GM23338 (cell line): ENCODE data around the gene RFXAP. TPM values are rescaled to one million over a fixed set of nuclear protein-coding genes. Genes with fewer than 3 reads are reported as not detected.

Experiments
- ATAC-seq: fragments of 200-7000 bp; cut with Tn5 transposase; 3 replicates; pipeline ENCODE4 v1.9.1; 2020
- DNase-seq: peaks from one replicate; pipeline ENCODE4 v3.0.0-alpha.2; 2015; ENCODE audit warnings: low spot score
- H2AFZ ChIP-seq: fragments of 200-600 bp; sonication (generic); 2 replicates; pipeline ENCODE4 v1.8.0; 2016; ENCODE audit warnings: antibody characterized with exemption, mild to moderate bottlenecking, moderate library complexity
- H3F3A ChIP-seq: fragments of 200-600 bp; sonication (generic); replicated peaks from 2 replicates; pipeline ENCODE4 v1.8.0; 2017; ENCODE audit warnings: antibody characterized with exemption, mixed run types, low read depth
- H3K27ac ChIP-seq: fragments of 200-600 bp; sonication (generic); 2 replicates; pipeline ENCODE4 v1.6.1; 2016; ENCODE audit warnings: low read depth
- H3K27me3 ChIP-seq: fragments of 200-600 bp; sonication (generic); 2 replicates; pipeline ENCODE4 v1.8.0; 2016; ENCODE audit warnings: mild to moderate bottlenecking, mixed run types, moderate library complexity; ENCODE audit not compliant: insufficient read depth
- H3K36me3 ChIP-seq: fragments of 200-600 bp; sonication (generic); 2 replicates; pipeline ENCODE4 v1.8.0; 2016; ENCODE audit warnings: mild to moderate bottlenecking; ENCODE audit not compliant: insufficient read depth
- H3K4me1 ChIP-seq: fragments of 200-600 bp; sonication (generic); 2 replicates; pipeline ENCODE4 v1.8.0; 2016; ENCODE audit warnings: mild to moderate bottlenecking, moderate library complexity; ENCODE audit not compliant: insufficient read depth
- H3K4me2 ChIP-seq: fragments of 200-600 bp; sonication (generic); 2 replicates; pipeline ENCODE4 v1.7.1; 2017; ENCODE audit warnings: mixed run types
- H3K4me3 ChIP-seq: fragments of 200-600 bp; sonication (generic); 2 replicates; pipeline ENCODE4 v1.6.1; 2016; ENCODE audit warnings: mixed run types
- H3K79me2 ChIP-seq: fragments of 200-600 bp; sonication (generic); replicated peaks from 2 replicates; pipeline ENCODE4 v1.8.0; 2017; ENCODE audit warnings: mild to moderate bottlenecking; ENCODE audit not compliant: insufficient read depth
- H3K9me2 ChIP-seq: fragments of 200-600 bp; sonication (generic); 2 replicates; pipeline ENCODE4 v1.8.0; 2017; ENCODE audit not compliant: insufficient read depth
- H4K20me1 ChIP-seq: fragments of 200-600 bp; sonication (generic); replicated peaks from 2 replicates; pipeline ENCODE4 v1.8.0; 2017; ENCODE audit warnings: mild to moderate bottlenecking; ENCODE audit not compliant: insufficient read depth
- H3K27ac Mint-ChIP-seq: 2 replicates; pipeline ENCODE4 v1.8.0; 2020; ENCODE audit warnings: inconsistent platforms, mild to moderate bottlenecking, moderate library complexity, mixed read lengths
- H3K27me3 Mint-ChIP-seq: 3 replicates; pipeline ENCODE4 v1.8.0; 2022; ENCODE audit warnings: low read depth, mild to moderate bottlenecking, moderate library complexity, mixed read lengths, inconsistent platforms; ENCODE audit not compliant: insufficient read depth, poor library complexity
- H3K36me3 Mint-ChIP-seq: 3 replicates; pipeline ENCODE4 v1.8.0; 2021; ENCODE audit warnings: low read depth, mild to moderate bottlenecking, inconsistent platforms, moderate library complexity, mixed read lengths
- H3K4me1 Mint-ChIP-seq: 3 replicates; pipeline ENCODE4 v1.8.0; 2020; ENCODE audit warnings: mild to moderate bottlenecking, inconsistent platforms, mixed read lengths
- H3K4me3 Mint-ChIP-seq: 3 replicates; pipeline ENCODE4 v1.8.0; 2021; ENCODE audit warnings: moderate library complexity, mild to moderate bottlenecking, inconsistent platforms, mixed read lengths
- H3K9me3 Mint-ChIP-seq: 3 replicates; pipeline ENCODE4 v1.8.0; 2020; ENCODE audit warnings: moderate library complexity, mild to moderate bottlenecking, inconsistent platforms, mixed read lengths
- EZH2 ChIP-seq: fragments of 200-600 bp; sonication (generic); IDR thresholded peaks from one replicate; pipeline ENCODE4 v1.8.0; 2017; ENCODE audit warnings: antibody characterized with exemption, mild to moderate bottlenecking, low read depth; ENCODE audit not compliant: unreplicated experiment
- EZH2phosphoT487 ChIP-seq: fragments of 200-600 bp; sonication (generic); IDR thresholded peaks from one replicate; pipeline ENCODE4 v1.8.1; 2018; ENCODE audit warnings: antibody characterized with exemption; ENCODE audit not compliant: unreplicated experiment
- JUNB ChIP-seq: IDR thresholded peaks from one replicate; pipeline ENCODE4 v1.6.1; 2016; ENCODE audit warnings: antibody characterized with exemption; ENCODE audit not compliant: unreplicated experiment
- NANOG ChIP-seq: IDR thresholded peaks from 2 replicates; pipeline ENCODE4 v1.6.1; 2016; ENCODE audit warnings: antibody characterized with exemption, borderline replicate concordance
- POLR2AphosphoS5 ChIP-seq: IDR thresholded peaks from 2 replicates; pipeline ENCODE4 v1.6.1; 2016; ENCODE audit warnings: antibody characterized with exemption, low read depth
- STAT1 ChIP-seq: IDR thresholded peaks from one replicate; pipeline ENCODE4 v1.6.1; 2016; ENCODE audit warnings: antibody characterized with exemption; ENCODE audit not compliant: unreplicated experiment
- ZNF114 ChIP-seq: fragments of 250-450 bp; sonication (Bioruptor Pico); IDR thresholded peaks from 2 replicates; pipeline ENCODE4 v1.5.0; 2020; ENCODE audit warnings: mild to moderate bottlenecking, moderate library complexity
- ZNF331 ChIP-seq: fragments of 250-450 bp; sonication (Bioruptor Pico); IDR thresholded peaks from 2 replicates; pipeline ENCODE4 v1.5.0; 2020; ENCODE audit warnings: low read depth, mild to moderate bottlenecking, moderate library complexity
- polyA plus RNA-seq: library from polyadenylated mRNA; unstranded; fragments of >200 nt; fragmentation: Nextera tagmentation; extraction: Ambion mirVana; gene quantifications from 2 replicates; pipeline ENCODE4 v1.2.1, GENCODE V29; 2016
- total RNA-seq: library from RNA; depleted of rRNA; stranded (reverse); fragments of >200 nt; shearing (Covaris generic); gene quantifications from 2 replicates; pipeline ENCODE4 v1.2.3, GENCODE V29; 2014
- TF ChIP-seq, protein P1 (sequence below): fragments of 250-450 bp; sonication (Bioruptor Pico); IDR thresholded peaks from 2 replicates; pipeline ENCODE4 v1.5.0; 2020; ENCODE audit warnings: mild to moderate bottlenecking, moderate library complexity
- TF ChIP-seq, protein P2 (sequence below), 2 experiments: fragments of 200-600 bp in 1 of 2; sonication (generic) in 1 of 2; conservative IDR thresholded peaks; 2 replicates each; pipeline versions ENCODE4 v1.5.1 to v1.6.1; 2016 to 2017; ENCODE audit warnings: antibody characterized with exemption in 2 of 2, low read depth in 2 of 2, mild to moderate bottlenecking in 2 of 2, moderate library complexity in 1 of 2
- TF ChIP-seq, protein P3 (sequence below): IDR thresholded peaks from 2 replicates; pipeline ENCODE4 v1.6.1; 2016; ENCODE audit warnings: antibody characterized with exemption
- TF ChIP-seq, protein P4 (sequence below): IDR thresholded peaks from one replicate; pipeline ENCODE4 v1.6.1; 2018; ENCODE audit warnings: antibody characterized with exemption; ENCODE audit not compliant: unreplicated experiment

RFXAP gene
- total and polyA plus RNA-seq, 2 experiments from 2014 or later = 6.3 to 8.5 TPM

DNA sequence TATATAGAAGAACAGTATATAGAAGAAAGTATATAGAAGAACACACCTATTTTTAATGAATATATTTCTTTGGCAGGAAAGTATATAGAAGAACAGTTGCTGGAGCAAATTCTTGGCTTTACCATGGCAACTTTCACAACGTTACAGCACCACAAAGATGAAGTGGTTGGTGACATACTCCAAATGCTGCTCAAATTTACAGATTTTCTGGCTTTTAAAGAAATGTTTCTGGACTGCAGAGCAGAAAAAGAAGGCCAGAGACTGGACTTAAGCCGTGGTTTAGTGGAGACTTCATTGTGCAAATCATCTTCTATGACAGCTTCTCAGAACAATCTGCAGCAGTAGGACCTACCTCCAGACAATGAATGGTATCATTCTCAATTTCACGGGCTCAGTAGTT lies 24.3 kb upstream of the RFXAP start:
- Histone ChIP-seq H3F3A (no peaks in the 10 kb centered on the region), H3K27me3 (no peaks in the 10 kb centered on the region), H3K36me3 (no peaks in the 10 kb centered on the region), H3K9me2 (no peaks in the 10 kb centered on the region; the same call in 1 of the 2 replicates), H2AFZ (no peak overlapping the region), H3K79me2 (no peaks in the 10 kb centered on the region), H4K20me1 (no peaks in the 10 kb centered on the region), H3K4me2 (no peak overlapping the region), H3K4me3 (no peak overlapping the region), H3K4me1 (peaks cover 7% of the 10 kb centered on the region), H3K27ac (no peak overlapping the region)
- Mint-ChIP-seq H3K4me1 (peaks cover 24% of the 10 kb centered on the region), H3K27ac (no peak overlapping the region), H3K4me3 (no peak overlapping the region), H3K27me3 (no peaks in the 10 kb centered on the region), H3K36me3 (no peaks in the 10 kb centered on the region), H3K9me3 (peaks cover 2% of the 10 kb centered on the region; the same call in 1 of the 3 replicates)
- TF ChIP-seq NANOG (no peak), POLR2AphosphoS5 (no peak), EZH2 (no peak), ZNF114 (CRISPR knock-in tag) (no peak), ZNF331 (CRISPR knock-in tag) (no peak), STAT1 (no peak), EZH2phosphoT487 (no peak), JUNB (no peak)
- TF ChIP-seq, protein P1, sequence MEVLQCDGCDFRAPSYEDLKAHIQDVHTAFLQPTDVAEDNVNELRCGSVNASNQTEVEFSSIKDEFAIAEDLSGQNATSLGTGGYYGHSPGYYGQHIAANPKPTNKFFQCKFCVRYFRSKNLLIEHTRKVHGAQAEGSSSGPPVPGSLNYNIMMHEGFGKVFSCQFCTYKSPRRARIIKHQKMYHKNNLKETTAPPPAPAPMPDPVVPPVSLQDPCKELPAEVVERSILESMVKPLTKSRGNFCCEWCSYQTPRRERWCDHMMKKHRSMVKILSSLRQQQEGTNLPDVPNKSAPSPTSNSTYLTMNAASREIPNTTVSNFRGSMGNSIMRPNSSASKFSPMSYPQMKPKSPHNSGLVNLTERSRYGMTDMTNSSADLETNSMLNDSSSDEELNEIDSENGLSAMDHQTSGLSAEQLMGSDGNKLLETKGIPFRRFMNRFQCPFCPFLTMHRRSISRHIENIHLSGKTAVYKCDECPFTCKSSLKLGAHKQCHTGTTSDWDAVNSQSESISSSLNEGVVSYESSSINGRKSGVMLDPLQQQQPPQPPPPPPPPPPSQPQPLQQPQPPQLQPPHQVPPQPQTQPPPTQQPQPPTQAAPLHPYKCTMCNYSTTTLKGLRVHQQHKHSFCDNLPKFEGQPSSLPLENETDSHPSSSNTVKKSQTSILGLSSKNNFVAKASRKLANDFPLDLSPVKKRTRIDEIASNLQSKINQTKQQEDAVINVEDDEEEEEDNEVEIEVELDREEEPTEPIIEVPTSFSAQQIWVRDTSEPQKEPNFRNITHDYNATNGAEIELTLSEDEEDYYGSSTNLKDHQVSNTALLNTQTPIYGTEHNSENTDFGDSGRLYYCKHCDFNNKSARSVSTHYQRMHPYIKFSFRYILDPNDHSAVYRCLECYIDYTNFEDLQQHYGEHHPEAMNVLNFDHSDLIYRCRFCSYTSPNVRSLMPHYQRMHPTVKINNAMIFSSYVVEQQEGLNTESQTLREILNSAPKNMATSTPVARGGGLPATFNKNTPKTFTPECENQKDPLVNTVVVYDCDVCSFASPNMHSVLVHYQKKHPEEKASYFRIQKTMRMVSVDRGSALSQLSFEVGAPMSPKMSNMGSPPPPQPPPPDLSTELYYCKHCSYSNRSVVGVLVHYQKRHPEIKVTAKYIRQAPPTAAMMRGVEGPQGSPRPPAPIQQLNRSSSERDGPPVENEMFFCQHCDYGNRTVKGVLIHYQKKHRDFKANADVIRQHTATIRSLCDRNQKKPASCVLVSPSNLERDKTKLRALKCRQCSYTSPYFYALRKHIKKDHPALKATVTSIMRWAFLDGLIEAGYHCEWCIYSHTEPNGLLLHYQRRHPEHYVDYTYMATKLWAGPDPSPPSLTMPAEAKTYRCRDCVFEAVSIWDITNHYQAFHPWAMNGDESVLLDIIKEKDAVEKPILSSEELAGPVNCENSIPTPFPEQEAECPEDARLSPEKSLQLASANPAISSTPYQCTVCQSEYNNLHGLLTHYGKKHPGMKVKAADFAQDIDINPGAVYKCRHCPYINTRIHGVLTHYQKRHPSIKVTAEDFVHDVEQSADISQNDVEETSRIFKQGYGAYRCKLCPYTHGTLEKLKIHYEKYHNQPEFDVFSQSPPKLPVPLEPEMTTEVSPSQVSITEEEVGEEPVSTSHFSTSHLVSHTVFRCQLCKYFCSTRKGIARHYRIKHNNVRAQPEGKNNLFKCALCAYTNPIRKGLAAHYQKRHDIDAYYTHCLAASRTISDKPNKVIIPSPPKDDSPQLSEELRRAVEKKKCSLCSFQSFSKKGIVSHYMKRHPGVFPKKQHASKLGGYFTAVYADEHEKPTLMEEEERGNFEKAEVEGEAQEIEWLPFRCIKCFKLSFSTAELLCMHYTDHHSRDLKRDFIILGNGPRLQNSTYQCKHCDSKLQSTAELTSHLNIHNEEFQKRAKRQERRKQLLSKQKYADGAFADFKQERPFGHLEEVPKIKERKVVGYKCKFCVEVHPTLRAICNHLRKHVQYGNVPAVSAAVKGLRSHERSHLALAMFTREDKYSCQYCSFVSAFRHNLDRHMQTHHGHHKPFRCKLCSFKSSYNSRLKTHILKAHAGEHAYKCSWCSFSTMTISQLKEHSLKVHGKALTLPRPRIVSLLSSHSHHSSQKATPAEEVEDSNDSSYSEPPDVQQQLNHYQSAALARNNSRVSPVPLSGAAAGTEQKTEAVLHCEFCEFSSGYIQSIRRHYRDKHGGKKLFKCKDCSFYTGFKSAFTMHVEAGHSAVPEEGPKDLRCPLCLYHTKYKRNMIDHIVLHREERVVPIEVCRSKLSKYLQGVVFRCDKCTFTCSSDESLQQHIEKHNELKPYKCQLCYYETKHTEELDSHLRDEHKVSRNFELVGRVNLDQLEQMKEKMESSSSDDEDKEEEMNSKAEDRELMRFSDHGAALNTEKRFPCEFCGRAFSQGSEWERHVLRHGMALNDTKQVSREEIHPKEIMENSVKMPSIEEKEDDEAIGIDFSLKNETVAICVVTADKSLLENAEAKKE = no peak
- TF ChIP-seq, protein P2, sequence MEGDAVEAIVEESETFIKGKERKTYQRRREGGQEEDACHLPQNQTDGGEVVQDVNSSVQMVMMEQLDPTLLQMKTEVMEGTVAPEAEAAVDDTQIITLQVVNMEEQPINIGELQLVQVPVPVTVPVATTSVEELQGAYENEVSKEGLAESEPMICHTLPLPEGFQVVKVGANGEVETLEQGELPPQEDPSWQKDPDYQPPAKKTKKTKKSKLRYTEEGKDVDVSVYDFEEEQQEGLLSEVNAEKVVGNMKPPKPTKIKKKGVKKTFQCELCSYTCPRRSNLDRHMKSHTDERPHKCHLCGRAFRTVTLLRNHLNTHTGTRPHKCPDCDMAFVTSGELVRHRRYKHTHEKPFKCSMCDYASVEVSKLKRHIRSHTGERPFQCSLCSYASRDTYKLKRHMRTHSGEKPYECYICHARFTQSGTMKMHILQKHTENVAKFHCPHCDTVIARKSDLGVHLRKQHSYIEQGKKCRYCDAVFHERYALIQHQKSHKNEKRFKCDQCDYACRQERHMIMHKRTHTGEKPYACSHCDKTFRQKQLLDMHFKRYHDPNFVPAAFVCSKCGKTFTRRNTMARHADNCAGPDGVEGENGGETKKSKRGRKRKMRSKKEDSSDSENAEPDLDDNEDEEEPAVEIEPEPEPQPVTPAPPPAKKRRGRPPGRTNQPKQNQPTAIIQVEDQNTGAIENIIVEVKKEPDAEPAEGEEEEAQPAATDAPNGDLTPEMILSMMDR (conservative IDR thresholded peaks at IDR 0.05; ENCODE audit: low read depth in 2 of 2) = no peak
- TF ChIP-seq, protein P3, sequence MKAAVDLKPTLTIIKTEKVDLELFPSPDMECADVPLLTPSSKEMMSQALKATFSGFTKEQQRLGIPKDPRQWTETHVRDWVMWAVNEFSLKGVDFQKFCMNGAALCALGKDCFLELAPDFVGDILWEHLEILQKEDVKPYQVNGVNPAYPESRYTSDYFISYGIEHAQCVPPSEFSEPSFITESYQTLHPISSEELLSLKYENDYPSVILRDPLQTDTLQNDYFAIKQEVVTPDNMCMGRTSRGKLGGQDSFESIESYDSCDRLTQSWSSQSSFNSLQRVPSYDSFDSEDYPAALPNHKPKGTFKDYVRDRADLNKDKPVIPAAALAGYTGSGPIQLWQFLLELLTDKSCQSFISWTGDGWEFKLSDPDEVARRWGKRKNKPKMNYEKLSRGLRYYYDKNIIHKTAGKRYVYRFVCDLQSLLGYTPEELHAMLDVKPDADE = no peak
- TF ChIP-seq, protein P4, sequence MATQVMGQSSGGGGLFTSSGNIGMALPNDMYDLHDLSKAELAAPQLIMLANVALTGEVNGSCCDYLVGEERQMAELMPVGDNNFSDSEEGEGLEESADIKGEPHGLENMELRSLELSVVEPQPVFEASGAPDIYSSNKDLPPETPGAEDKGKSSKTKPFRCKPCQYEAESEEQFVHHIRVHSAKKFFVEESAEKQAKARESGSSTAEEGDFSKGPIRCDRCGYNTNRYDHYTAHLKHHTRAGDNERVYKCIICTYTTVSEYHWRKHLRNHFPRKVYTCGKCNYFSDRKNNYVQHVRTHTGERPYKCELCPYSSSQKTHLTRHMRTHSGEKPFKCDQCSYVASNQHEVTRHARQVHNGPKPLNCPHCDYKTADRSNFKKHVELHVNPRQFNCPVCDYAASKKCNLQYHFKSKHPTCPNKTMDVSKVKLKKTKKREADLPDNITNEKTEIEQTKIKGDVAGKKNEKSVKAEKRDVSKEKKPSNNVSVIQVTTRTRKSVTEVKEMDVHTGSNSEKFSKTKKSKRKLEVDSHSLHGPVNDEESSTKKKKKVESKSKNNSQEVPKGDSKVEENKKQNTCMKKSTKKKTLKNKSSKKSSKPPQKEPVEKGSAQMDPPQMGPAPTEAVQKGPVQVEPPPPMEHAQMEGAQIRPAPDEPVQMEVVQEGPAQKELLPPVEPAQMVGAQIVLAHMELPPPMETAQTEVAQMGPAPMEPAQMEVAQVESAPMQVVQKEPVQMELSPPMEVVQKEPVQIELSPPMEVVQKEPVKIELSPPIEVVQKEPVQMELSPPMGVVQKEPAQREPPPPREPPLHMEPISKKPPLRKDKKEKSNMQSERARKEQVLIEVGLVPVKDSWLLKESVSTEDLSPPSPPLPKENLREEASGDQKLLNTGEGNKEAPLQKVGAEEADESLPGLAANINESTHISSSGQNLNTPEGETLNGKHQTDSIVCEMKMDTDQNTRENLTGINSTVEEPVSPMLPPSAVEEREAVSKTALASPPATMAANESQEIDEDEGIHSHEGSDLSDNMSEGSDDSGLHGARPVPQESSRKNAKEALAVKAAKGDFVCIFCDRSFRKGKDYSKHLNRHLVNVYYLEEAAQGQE = no peak
- ATAC-seq = no peak
- DNase-seq = no peak
